ENCODE measurements around the gene MACROD1.

Gene MACROD1

DNA sequence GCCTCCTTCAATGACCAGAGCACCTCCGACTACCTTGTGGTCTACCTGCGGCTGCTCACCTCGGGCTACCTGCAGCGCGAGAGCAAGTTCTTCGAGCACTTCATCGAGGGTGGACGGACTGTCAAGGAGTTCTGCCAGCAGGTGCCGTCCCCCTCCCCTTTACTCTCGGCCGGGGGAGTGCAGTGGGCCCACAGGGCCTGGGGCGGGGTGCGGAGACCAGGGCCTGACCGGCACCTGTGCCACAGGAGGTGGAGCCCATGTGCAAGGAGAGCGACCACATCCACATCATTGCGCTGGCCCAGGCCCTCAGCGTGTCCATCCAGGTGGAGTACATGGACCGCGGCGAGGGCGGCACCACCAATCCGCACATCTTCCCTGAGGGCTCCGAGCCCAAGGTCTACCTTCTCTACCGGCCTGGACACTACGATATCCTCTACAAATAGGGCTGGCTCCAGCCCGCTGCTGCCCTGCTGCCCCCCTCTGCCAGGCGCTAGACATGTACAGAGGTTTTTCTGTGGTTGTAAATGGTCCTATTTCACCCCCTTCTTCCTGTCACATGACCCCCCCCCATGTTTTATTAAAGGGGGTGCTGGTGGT lies 168.7 kb downstream of the MACROD1 start:
- ATAC-seq (ENCODE audit: low read depth) (no peak), DNase-seq (ENCODE audit: low spot score) (no peak)
- Histone ChIP-seq H3K36me3 (ENCODE audit: low read depth) (peaks cover 38% of the 10 kb centered on the region), H3K27ac (ENCODE audit: poor library complexity, severe bottlenecking) (no peak overlapping the region), H3K27me3 (ENCODE audit: insufficient read depth, poor library complexity, severe bottlenecking) (no peaks in the 10 kb centered on the region), H3K9me3 (ENCODE audit: severe bottlenecking) (no peaks in the 10 kb centered on the region), H3K4me3 (ENCODE audit: severe bottlenecking) (no peak overlapping the region), H3K4me1 (ENCODE audit: insufficient read depth, poor library complexity, severe bottlenecking) (peaks cover 7% of the 10 kb centered on the region)
- TF ChIP-seq CTCF (IDR thresholded peaks at IDR 0.05; ENCODE audit: poor library complexity, severe bottlenecking), result no peak

GRCh38 chr11:63996512-63996911 lies 169.4 kb downstream of the MACROD1 start:
- peaks cover 7% of the 10 kb centered on the region for H3K4me1 ChIP-seq (ENCODE audit: insufficient read depth, poor library complexity, severe bottlenecking)
- ATAC-seq (ENCODE audit: low read depth), result no peak
- TF ChIP-seq CTCF (IDR thresholded peaks at IDR 0.05; ENCODE audit: poor library complexity, severe bottlenecking), result no peak

GRCh38 chr11:63993993-63994392 lies 171.9 kb downstream of the MACROD1 start:
- no peaks in the 10 kb centered on the region for H3K4me1 ChIP-seq (ENCODE audit: insufficient read depth, poor library complexity, severe bottlenecking)
- H3K36me3 ChIP-seq (ENCODE audit: low read depth), result peaks cover 59% of the 10 kb centered on the region
- H3K27ac ChIP-seq (ENCODE audit: poor library complexity, severe bottlenecking), result no peak overlapping the region
- DNase-seq (ENCODE audit: low spot score), result no peak
- no peak overlapping the region for H3K4me3 ChIP-seq (ENCODE audit: severe bottlenecking)
- H3K9me3 ChIP-seq (ENCODE audit: severe bottlenecking), result no peaks in the 10 kb centered on the region
- TF ChIP-seq CTCF (IDR thresholded peaks at IDR 0.05; ENCODE audit: poor library complexity, severe bottlenecking), result no peak
- no peak for ATAC-seq (ENCODE audit: low read depth)
- no peaks in the 10 kb centered on the region for H3K27me3 ChIP-seq (ENCODE audit: insufficient read depth, poor library complexity, severe bottlenecking)

More at GRCh38 chr11:63996512-63996911, 169.4 kb downstream of the MACROD1 start:
- Histone ChIP-seq H3K27me3 (ENCODE audit: insufficient read depth, poor library complexity, severe bottlenecking) (no peaks in the 10 kb centered on the region), H3K9me3 (ENCODE audit: severe bottlenecking) (no peaks in the 10 kb centered on the region), H3K4me3 (ENCODE audit: severe bottlenecking) (no peak overlapping the region), H3K36me3 (ENCODE audit: low read depth) (peaks cover 40% of the 10 kb centered on the region), H3K27ac (ENCODE audit: poor library complexity, severe bottlenecking) (no peak overlapping the region)
- no peak for DNase-seq (ENCODE audit: low spot score)

- no peak for ATAC-seq (ENCODE audit: low read depth)
- Histone ChIP-seq H3K36me3 (ENCODE audit: low read depth) (peaks cover 62% of the 10 kb centered on the region), H3K27me3 (ENCODE audit: insufficient read depth, poor library complexity, severe bottlenecking) (no peaks in the 10 kb centered on the region), H3K9me3 (ENCODE audit: severe bottlenecking) (no peaks in the 10 kb centered on the region), H3K4me1 (ENCODE audit: insufficient read depth, poor library complexity, severe bottlenecking) (no peaks in the 10 kb centered on the region), H3K27ac (ENCODE audit: poor library complexity, severe bottlenecking) (no peak overlapping the region), H3K4me3 (ENCODE audit: severe bottlenecking) (no peak overlapping the region)
- no peak for TF ChIP-seq CTCF (IDR thresholded peaks at IDR 0.05; ENCODE audit: poor library complexity, severe bottlenecking)
- DNase-seq (ENCODE audit: low spot score), result no peak
Measured at GRCh38 chr11:63993100-63993499, 172.8 kb downstream of the MACROD1 start.

DNA sequence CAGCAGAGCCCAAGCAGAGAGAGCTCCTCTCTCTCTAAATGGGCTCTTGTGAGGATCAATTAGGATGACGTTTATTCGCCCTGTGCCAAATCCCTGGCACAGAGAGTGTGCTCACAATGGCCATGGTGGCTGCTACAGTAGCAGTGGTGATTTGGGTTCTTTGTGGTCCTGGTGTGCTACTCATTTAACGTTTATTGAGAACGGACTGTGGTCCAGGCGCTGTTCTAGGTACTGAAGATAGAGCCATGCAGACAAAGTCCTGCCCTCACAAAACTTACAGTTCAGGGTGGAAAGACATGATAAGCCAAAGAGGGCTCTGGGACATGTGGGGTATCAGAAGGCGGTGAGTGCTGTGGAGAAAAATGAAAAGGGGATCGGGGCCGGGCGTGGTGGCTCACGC lies 174.4 kb downstream of the MACROD1 start:
- Histone ChIP-seq H3K9me3 (ENCODE audit: severe bottlenecking) (no peaks in the 10 kb centered on the region), H3K4me3 (ENCODE audit: severe bottlenecking) (no peak overlapping the region), H3K27ac (ENCODE audit: poor library complexity, severe bottlenecking) (no peak overlapping the region), H3K4me1 (ENCODE audit: insufficient read depth, poor library complexity, severe bottlenecking) (no peaks in the 10 kb centered on the region), H3K27me3 (ENCODE audit: insufficient read depth, poor library complexity, severe bottlenecking) (no peaks in the 10 kb centered on the region), H3K36me3 (ENCODE audit: low read depth) (peaks cover 53% of the 10 kb centered on the region)
- DNase-seq (ENCODE audit: low spot score), result no peak
- ATAC-seq (ENCODE audit: low read depth), result no peak
- no peak for TF ChIP-seq CTCF (IDR thresholded peaks at IDR 0.05; ENCODE audit: poor library complexity, severe bottlenecking)
